ENCODE results near the gene KIFBP.

- TF ChIP-seq POLR2A (IDR thresholded peaks at IDR 0.05) = no peak
- no peak for TF ChIP-seq CTCF (IDR thresholded peaks at IDR 0.05)
- TF ChIP-seq POLR2AphosphoS5 (IDR thresholded peaks at IDR 0.05; ENCODE audit: insufficient read depth in 1 of 2, low read depth in 1 of 2) = no peak
Observed at GRCh38 chr10:69051303-69051702, 62.7 kb downstream of the KIFBP start.
